ENCODE results near the gene ASIC4.

The ASIC4 gene

DNA sequence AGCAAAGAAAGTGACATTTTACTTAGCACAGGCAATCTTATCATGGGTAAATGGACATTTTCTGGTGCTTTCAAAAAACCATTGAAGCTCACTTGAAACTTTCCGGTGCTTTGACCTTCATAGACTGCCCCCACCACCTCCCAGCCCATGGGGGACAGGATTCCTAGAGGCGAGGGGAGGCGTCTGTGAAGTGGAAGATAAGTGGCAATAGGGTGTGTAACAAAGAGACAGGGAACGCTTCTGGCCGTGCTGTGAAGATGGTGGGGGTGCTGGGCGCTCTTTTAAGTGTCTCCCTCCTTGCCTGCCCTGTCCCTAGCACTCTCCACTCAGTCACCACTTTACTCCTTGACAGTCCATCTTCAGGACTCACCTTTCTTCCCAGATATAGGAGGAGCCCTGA, 39.0 kb upstream of the ASIC4 start:
- no peak overlapping the region for H3K4me3 ChIP-seq (ENCODE audit: control insufficient read depth, low read depth, low read length)
- no peak for DNase-seq (ENCODE audit: low read depth)
- TF ChIP-seq CTCF (IDR thresholded peaks at IDR 0.05; ENCODE audit: control insufficient read depth, insufficient read depth, low read depth, low read length, missing control alignments): no peak

- DNase-seq (ENCODE audit: low read depth): no peak
- TF ChIP-seq CTCF (IDR thresholded peaks at IDR 0.05; ENCODE audit: control insufficient read depth, insufficient read depth, low read depth, low read length, missing control alignments): peak; percentile 96
- no peak overlapping the region for H3K4me3 ChIP-seq (ENCODE audit: control insufficient read depth, low read depth, low read length)
Observed at GRCh38 chr2:219475697-219476651, 38.3 kb upstream of the ASIC4 start.

- H3K4me3 ChIP-seq (ENCODE audit: control insufficient read depth, low read depth, low read length): no peak overlapping the region
- no peak for TF ChIP-seq CTCF (IDR thresholded peaks at IDR 0.05; ENCODE audit: control insufficient read depth, insufficient read depth, low read depth, low read length, missing control alignments)
- DNase-seq (ENCODE audit: low read depth): no peak
Observed at GRCh38 chr2:219476652-219477151, 37.6 kb upstream of the ASIC4 start.

DNA sequence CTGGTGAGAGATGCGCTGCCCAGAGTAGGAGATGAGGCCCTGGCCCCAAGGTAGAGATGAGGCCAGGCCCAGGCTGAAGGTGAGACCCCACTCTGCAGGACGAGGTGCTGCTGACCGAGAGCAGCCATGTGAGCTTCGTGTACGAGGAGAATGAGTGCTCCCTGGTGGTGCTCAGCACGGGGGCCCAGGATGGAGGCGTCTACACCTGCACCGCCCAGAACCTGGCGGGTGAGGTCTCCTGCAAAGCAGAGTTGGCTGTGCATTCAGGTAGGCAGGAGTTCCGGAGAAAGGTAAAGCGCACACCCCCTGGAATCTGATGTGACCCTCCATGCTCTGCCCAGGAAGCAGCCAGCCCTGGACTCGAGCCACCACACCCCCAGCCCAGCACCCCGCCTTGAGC, 37.1 kb upstream of the ASIC4 start:
- DNase-seq (ENCODE audit: low read depth): no peak
- no peak overlapping the region for H3K4me3 ChIP-seq (ENCODE audit: control insufficient read depth, low read depth, low read length)
- TF ChIP-seq CTCF (IDR thresholded peaks at IDR 0.05; ENCODE audit: control insufficient read depth, insufficient read depth, low read depth, low read length, missing control alignments): no peak

GRCh38 chr2:219477815-219478214, 36.5 kb upstream of the ASIC4 start:
- no peak for DNase-seq (ENCODE audit: low read depth)
- TF ChIP-seq CTCF (IDR thresholded peaks at IDR 0.05; ENCODE audit: control insufficient read depth, insufficient read depth, low read depth, low read length, missing control alignments): no peak
- no peak overlapping the region for H3K4me3 ChIP-seq (ENCODE audit: control insufficient read depth, low read depth, low read length)

GRCh38 chr2:219478916-219479315, 35.4 kb upstream of the ASIC4 start:
- TF ChIP-seq CTCF (IDR thresholded peaks at IDR 0.05; ENCODE audit: control insufficient read depth, insufficient read depth, low read depth, low read length, missing control alignments): no peak
- no peak overlapping the region for H3K4me3 ChIP-seq (ENCODE audit: control insufficient read depth, low read depth, low read length)
- no peak for DNase-seq (ENCODE audit: low read depth)

Measured in AG09309 (cell line).